GM06990 (cell line): Measurements from ENCODE around the gene HBD.

Source experiments
- DNase-seq: peaks from one replicate; pipeline ENCODE4 v3.0.0-alpha.2; 2011; ENCODE audit not compliant: insufficient read length; ENCODE audit errors: extremely low read depth
- H3K27me3 ChIP-seq: replicated peaks from 2 replicates; pipeline ENCODE4 v1.6.0; 2011; ENCODE audit warnings: low read length; ENCODE audit not compliant: control insufficient read depth, insufficient read depth
- H3K36me3 ChIP-seq: 2 replicates; pipeline ENCODE4 v1.5.1; 2011; ENCODE audit warnings: low read length; ENCODE audit not compliant: control insufficient read depth, insufficient read depth
- H3K4me3 ChIP-seq: replicated peaks from 2 replicates; pipeline ENCODE4 v1.5.1; 2011; ENCODE audit warnings: low read depth, mild to moderate bottlenecking, control low read depth, low read length
- TF ChIP-seq, protein P1 (sequence below): IDR thresholded peaks from 2 replicates; pipeline ENCODE4 v1.5.1; 2011; ENCODE audit warnings: low read length, control low read depth, mild to moderate bottlenecking, inconsistent platforms; ENCODE audit not compliant: insufficient read depth, poor library complexity, severe bottlenecking

The HBD gene

DNA sequence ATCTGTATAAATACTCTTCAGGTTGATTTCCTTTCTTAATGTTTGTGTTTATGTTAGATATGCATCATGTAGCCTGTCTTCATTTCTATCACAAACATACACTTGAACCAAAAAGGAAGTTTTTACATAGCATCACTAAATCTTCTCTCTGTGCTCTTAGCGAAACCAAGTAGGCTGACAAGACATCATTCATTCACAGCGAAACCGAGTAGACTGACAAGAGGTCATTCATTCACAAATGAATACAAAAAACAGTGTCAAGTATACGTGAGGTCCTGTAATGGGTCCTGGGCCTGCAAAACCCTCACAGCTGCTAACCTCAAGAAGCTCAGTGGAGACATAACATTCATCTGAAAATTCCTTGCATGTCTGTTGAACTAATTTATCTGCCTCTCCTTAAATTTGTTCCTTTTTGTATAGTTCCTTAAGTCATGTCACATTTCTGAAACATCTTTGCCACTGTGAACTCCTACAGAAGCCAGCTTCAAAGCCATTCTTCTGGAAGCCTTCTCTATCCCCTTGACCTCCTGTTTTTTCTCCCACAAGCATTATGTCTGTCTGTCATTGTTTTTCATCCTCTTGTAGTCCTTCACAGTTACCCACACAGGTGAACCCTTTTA, 45.3 kb upstream of the HBD start:
- TF ChIP-seq, protein P1, sequence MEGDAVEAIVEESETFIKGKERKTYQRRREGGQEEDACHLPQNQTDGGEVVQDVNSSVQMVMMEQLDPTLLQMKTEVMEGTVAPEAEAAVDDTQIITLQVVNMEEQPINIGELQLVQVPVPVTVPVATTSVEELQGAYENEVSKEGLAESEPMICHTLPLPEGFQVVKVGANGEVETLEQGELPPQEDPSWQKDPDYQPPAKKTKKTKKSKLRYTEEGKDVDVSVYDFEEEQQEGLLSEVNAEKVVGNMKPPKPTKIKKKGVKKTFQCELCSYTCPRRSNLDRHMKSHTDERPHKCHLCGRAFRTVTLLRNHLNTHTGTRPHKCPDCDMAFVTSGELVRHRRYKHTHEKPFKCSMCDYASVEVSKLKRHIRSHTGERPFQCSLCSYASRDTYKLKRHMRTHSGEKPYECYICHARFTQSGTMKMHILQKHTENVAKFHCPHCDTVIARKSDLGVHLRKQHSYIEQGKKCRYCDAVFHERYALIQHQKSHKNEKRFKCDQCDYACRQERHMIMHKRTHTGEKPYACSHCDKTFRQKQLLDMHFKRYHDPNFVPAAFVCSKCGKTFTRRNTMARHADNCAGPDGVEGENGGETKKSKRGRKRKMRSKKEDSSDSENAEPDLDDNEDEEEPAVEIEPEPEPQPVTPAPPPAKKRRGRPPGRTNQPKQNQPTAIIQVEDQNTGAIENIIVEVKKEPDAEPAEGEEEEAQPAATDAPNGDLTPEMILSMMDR, result no peak
- DNase-seq, result no peak
- H3K36me3 ChIP-seq, result no peaks in the 10 kb centered on the region
- H3K4me3 ChIP-seq, result no peak overlapping the region
- H3K27me3 ChIP-seq, result no peaks in the 10 kb centered on the region

DNA sequence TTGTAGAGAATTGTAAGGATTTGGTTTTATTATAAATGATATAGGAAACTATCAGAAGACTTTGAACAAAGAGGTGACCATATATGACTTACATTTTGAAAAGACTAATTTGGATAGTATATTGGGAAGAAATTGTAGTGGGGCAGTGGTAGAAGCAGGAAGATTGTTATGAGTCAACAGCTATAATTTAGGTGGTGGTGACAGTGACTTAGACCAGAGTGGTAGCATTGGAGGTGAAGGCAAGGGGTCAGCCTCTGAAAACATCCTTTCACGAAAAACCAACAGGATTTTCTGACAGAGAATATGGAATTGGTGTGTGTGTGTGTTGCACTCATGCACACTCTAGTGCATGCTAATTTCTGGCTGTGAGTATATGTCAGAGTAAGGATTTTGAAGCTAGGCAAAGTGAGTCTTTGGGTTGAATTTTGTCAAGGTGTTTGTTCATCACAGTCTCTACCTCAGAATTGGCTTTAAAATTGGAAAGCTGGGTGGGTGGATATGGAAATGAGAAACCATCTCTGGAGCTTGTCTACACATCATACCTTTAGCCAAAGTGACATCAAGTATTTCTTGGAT, 43.6 kb upstream of the HBD start:
- H3K4me3 ChIP-seq, result no peak overlapping the region
- no peaks in the 10 kb centered on the region for H3K36me3 ChIP-seq
- DNase-seq, result no peak
- no peaks in the 10 kb centered on the region for H3K27me3 ChIP-seq
- TF ChIP-seq, protein P1, result no peak

DNA sequence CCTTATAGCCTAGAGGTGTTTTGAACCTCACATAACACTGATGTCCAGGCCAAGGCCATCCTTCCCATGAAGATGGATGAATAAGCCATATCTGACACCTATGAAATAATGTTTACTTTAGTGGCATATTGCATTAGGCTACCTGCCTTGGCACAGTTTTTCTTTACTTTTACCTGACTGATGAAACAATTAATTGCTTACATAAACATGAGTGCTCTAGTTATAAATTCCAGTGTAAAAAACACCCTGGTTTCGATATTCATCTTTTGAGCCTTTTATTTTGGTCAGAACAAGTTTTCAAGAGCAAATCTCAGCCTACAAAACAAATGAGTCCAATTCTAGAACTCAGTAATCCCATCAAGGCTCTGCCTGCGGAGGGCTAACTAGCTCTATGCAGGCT, 42.4 kb upstream of the HBD start:
- TF ChIP-seq, protein P1, result no peak
- no peaks in the 10 kb centered on the region for H3K36me3 ChIP-seq
- no peak for DNase-seq

DNA sequence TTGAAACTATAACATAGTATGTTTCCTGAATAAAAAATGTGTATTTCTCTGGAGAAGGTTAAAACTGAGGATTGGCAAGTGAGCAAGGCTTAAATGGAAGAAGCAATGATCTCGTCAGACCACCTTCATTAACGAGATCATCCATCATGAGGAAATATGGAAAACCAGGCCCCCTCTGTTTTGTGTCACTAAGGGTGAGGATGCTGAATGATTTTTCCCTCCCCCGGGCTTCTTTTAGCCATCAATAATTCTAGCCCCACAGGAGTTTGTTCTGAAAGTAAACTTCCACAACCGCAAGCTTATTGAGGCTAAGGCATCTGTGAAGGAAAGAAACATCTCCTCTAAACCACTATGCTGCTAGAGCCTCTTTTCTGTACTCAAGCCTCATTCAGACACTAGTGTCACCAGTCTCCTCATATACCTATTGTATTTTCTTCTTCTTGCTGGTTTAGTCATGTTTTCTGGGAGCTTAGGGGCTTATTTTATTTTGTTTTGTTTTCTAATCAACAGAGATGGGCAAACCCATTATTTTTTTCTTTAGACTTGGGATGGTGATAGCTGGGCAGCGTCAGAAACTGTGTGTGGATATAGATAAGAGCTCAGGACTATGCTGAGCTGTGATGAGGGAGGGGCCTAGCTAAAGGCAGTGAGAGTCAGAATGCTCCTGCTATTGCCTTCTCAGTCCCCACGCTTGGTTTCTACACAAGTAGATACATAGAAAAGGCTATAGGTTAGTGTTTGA, 41.3 kb upstream of the HBD start:
- DNase-seq, result no peak
- Histone ChIP-seq H3K4me3 (no peak overlapping the region), H3K36me3 (no peaks in the 10 kb centered on the region), H3K27me3 (no peaks in the 10 kb centered on the region)
- TF ChIP-seq, protein P1, result no peak

More for the DNA sequence above, 42.4 kb upstream of the HBD start:
- H3K27me3 ChIP-seq, result no peaks in the 10 kb centered on the region
- no peak overlapping the region for H3K4me3 ChIP-seq

DNA sequence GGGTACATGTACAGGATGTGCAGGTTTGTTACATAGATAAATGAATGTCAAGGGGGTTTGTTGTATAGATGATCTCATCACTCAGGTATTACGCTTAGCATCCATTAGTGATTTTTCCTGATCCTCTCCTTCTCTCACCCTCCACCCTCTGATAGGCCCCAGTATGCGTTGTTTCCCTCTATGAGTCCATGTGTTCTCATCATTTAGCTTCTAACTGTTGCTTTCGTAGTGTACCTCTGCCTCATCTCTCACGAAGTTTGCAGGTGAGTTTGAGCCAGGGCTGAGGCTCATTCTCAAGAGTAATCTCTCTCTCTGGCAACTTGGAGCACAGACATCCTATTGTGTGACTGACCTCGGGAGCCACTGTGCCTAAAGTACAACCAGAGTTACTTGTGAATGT, 40.1 kb upstream of the HBD start:
- DNase-seq, result no peak
- H3K36me3 ChIP-seq, result no peaks in the 10 kb centered on the region
- H3K4me3 ChIP-seq, result no peak overlapping the region
- no peaks in the 10 kb centered on the region; the same call in 1 of the 2 replicates for H3K27me3 ChIP-seq
- TF ChIP-seq, protein P1, result no peak
